Suprapubic skin (tissue), 4 donors: ENCODE data around the gene SEC14L2. TPM values are rescaled to one million over a fixed set of nuclear protein-coding genes. Genes with fewer than 3 reads are reported as not detected.

Source experiments
- DNase-seq, 2 donors: peaks; one replicate each; pipeline ENCODE4 v3.0.0-alpha.2; 2019; ENCODE audit warnings: low spot score in 2 of 2
- H3K27ac ChIP-seq: fragments of 200-600 bp; sonication (generic); one replicate; pipeline ENCODE4 v1.5.1; 2019
- H3K27me3 ChIP-seq: fragments of 200-600 bp; sonication (generic); one replicate; pipeline ENCODE4 v1.5.1; 2019
- H3K36me3 ChIP-seq: fragments of 200-600 bp; sonication (generic); one replicate; pipeline ENCODE4 v1.5.1; 2019
- H3K4me1 ChIP-seq: fragments of 200-600 bp; sonication (generic); one replicate; pipeline ENCODE4 v1.5.1; 2019
- H3K4me3 ChIP-seq: fragments of 200-600 bp; sonication (generic); one replicate; pipeline ENCODE4 v1.5.1; 2019; ENCODE audit warnings: mild to moderate bottlenecking
- H3K9me3 ChIP-seq: fragments of 200-600 bp; sonication (generic); one replicate; pipeline ENCODE4 v1.5.1; 2019
- EP300 ChIP-seq: sonication (generic); formaldehyde crosslinking; IDR thresholded peaks from one replicate; pipeline ENCODE4 v1.6.1; 2017; ENCODE audit warnings: antibody characterized with exemption
- POLR2A ChIP-seq, 2 donors: fragments of 450-650 bp; IDR thresholded peaks; one replicate each; pipeline ENCODE4 v1.6.1; 2017; ENCODE audit warnings: antibody characterized with exemption in 2 of 2, mild to moderate bottlenecking in 2 of 2, moderate library complexity in 2 of 2
- POLR2AphosphoS5 ChIP-seq, 3 donors: sonication (generic); formaldehyde crosslinking; IDR thresholded peaks; one replicate each; pipeline ENCODE4 v1.6.1; 2017; ENCODE audit warnings: antibody characterized with exemption in 3 of 3
- WGBS: methylation state at CpG from one replicate; pipeline ENCODE4 v1.1.5; 2018; 5-methylcytosine and 5-hydroxymethylcytosine counted together
- total RNA-seq, 4 donors: library from RNA; depleted of rRNA; stranded (reverse); fragments of >200 nt; gene quantifications; one replicate each; pipeline ENCODE4 v1.1.0, GENCODE V29; 2016
- TF ChIP-seq, protein P1 (sequence below), 2 donors: fragments of 200-600 bp in 1 of 2; fragments of 450-650 bp in 1 of 2; sonication (generic) in 1 of 2; IDR thresholded peaks; one replicate each; pipeline ENCODE4 v1.5.1; 2016 to 2019; ENCODE audit warnings: antibody characterized with exemption in 2 of 2, mild to moderate bottlenecking in 1 of 2, moderate library complexity in 1 of 2

The SEC14L2 gene
- total RNA-seq, 4 donors from 2014 or later, result 8.9 to 19.9 (median 13.5) TPM

DNA sequence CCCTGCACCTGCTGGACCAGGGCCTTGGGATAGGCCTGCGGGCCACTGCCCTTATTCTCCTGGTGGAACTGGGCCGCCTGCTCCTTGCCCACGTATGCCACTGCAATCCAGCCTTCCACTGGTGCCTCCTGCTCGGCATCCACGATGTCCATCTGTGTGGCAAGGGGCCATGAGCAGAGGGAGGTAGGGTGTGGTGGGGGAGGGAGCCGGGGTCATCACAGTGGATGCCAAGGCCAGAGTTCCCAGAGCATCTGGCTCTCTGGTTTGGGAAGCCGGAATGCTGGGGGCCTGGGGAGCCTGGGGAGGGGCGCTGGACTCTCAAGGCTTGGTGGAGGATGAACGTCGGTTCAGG lies 10.2 kb upstream of the SEC14L2 start:
- Histone ChIP-seq H3K4me1 (peaks cover 13% of the 10 kb centered on the region), H3K4me3 (peak overlapping the region; percentile 58), H3K27ac (peak overlapping the region; percentile 69), H3K9me3 (no peaks in the 10 kb centered on the region), H3K27me3 (no peaks in the 10 kb centered on the region), H3K36me3 (peaks cover 19% of the 10 kb centered on the region)
- DNase-seq, result no peak
- 33% methylated on average over 9 of the region's 10 CpGs for WGBS
- TF ChIP-seq, protein P1, sequence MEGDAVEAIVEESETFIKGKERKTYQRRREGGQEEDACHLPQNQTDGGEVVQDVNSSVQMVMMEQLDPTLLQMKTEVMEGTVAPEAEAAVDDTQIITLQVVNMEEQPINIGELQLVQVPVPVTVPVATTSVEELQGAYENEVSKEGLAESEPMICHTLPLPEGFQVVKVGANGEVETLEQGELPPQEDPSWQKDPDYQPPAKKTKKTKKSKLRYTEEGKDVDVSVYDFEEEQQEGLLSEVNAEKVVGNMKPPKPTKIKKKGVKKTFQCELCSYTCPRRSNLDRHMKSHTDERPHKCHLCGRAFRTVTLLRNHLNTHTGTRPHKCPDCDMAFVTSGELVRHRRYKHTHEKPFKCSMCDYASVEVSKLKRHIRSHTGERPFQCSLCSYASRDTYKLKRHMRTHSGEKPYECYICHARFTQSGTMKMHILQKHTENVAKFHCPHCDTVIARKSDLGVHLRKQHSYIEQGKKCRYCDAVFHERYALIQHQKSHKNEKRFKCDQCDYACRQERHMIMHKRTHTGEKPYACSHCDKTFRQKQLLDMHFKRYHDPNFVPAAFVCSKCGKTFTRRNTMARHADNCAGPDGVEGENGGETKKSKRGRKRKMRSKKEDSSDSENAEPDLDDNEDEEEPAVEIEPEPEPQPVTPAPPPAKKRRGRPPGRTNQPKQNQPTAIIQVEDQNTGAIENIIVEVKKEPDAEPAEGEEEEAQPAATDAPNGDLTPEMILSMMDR (IDR thresholded peaks at IDR 0.05), result no peak
- TF ChIP-seq POLR2A (IDR thresholded peaks at IDR 0.05) (no peak), EP300 (no peak), POLR2AphosphoS5 (IDR thresholded peaks at IDR 0.05) (no peak)

DNA sequence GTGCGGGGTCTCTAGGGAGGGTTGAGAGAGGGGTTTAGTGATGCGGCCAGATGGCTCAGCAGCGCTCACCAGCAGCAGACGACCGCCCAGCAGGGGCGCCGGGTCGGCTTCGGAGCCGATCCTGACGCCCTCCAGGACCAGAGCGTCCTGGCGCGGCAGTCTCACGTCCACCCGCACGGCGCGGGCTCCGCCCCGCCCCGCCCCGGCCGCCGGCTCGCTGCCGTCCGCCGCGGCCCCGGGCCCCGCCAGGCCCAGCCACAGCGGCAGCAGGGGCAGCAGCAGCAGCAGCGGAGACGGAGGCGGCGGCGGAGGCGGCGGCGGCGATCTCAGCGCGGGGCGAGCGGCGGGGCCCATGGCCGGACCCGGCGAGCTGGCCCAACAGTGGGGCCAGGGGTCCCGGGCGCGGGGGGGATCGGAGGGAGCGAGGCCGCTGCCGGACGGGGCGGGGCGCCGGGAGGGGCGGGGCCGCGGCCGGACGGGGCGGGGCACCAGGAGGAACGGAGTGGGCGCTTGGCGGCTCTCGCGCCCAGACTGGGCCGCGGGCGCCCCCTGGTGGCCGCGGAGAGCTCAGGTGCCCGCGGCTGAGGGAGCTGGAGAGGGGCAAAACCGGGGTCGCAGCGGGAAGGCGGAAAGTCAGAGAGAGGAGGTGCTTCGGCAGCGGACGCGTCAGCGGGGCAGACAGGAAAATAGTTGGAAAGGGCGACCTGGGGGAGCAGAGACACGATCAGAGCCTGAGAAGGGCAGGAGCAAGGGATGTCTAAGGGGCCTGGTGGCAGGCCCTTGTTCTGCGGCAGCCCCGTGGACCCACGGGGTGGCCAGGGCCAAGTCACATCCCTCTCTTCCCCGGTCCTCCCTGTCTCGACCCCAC lies 9.6 kb upstream of the SEC14L2 start, which contains the start of gene RNF215:
TSS of gene RNF215 (minus strand) at position 452 of the 868 bp plus-strand sequence. CDS start at position 354, 98 bp downstream.
- WGBS, result 9% methylated on average over 22 of the region's 95 CpGs
- Histone ChIP-seq H3K9me3 (no peaks in the 10 kb centered on the region), H3K4me1 (peaks cover 13% of the 10 kb centered on the region), H3K27ac (peak within 1 kb of the TSS; percentile 69), H3K36me3 (peaks cover 19% of the 10 kb centered on the region), H3K27me3 (no peaks in the 10 kb centered on the region), H3K4me3 (peak within 1 kb of the TSS; percentile 58)
- peak; percentile 82 to 86 for DNase-seq
- TF ChIP-seq, protein P1 (IDR thresholded peaks at IDR 0.05), result peak; percentile 74 to 93
- TF ChIP-seq POLR2AphosphoS5 (IDR thresholded peaks at IDR 0.05), result no peak
- no peak for TF ChIP-seq POLR2A (IDR thresholded peaks at IDR 0.05)
- no peak for TF ChIP-seq EP300

DNA sequence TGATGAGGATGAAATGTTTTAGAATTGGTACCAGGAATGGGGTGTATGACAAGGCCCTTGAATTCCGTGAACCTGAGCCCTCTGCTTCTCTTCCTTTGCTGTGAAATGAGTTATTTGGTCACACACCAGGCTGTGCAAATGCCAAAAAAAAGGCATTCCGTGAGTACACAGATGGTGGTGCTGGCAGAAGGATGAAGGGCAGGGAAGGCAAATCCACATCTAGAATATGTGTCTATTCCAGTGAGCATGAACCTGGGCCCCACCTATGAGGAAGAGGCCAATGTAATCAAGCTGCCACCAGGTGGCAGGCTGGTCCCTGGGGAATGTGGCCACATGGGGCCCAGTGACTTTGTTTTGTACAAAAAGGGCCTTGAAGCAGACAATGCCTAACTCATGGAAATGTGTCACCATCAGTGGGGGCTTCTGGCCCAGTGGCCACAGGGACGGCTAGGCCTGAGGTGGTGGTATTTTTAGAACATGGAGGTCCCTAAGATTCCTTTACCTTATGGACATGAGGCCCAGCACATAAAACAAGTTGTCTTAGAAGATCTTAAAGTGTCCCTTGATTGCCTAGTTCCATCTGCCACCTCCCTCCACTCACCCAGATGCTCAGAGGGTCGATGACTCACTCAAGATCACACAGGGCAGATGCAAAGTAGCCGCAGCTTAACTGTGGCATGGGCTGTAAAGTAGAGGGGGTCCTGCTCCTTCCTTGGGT lies 5.7 kb upstream of the SEC14L2 start:
- H3K4me1 ChIP-seq, result peaks cover 12% of the 10 kb centered on the region
- H3K9me3 ChIP-seq, result no peaks in the 10 kb centered on the region
- WGBS, result 72% methylated on average over 5 of the region's 5 CpGs
- no peaks in the 10 kb centered on the region for H3K27me3 ChIP-seq
- no peak for DNase-seq
- no peaks in the 10 kb centered on the region for H3K36me3 ChIP-seq
- TF ChIP-seq, protein P1 (IDR thresholded peaks at IDR 0.05), result peak; percentile 72
- TF ChIP-seq EP300, result no peak
- no peak for TF ChIP-seq POLR2A (IDR thresholded peaks at IDR 0.05)
- TF ChIP-seq POLR2AphosphoS5 (IDR thresholded peaks at IDR 0.05), result no peak
- H3K4me3 ChIP-seq, result no peak overlapping the region
- no peak overlapping the region for H3K27ac ChIP-seq

DNA sequence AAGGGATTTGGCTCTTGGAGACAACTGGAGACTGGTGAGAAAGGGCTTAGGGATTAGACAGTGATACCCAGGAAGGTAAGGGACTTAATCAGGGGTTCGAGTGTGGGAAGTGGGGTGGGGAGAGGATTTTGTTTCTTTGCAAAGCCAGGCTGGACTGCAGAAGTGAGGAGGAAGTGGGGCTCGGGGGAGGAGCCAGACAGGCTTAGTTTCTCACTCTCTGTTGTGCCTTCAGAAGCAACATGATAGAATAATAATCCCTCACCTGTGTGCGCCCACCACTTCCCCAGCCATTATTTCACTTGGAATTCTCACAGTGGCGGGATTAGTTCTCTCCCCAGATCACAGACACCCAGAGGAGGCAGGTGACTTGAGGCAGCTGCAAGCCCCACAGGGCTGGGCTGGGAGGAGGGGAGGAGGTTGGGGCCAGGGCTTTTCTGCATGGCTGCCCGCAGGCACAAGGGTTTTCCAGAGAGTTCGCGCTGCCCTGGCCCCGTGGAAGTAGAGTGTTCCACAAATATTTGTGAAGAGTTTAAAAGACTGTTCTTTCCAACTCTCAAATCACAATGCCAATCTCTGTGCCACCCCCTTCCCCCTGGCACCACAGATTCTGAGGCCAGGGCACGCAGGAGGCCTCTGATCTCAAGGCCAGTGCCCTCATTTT lies 4.0 kb upstream of the SEC14L2 start:
- no peak for DNase-seq
- WGBS, result 75% methylated on average over 8 of the region's 9 CpGs
- no peak overlapping the region for H3K27ac ChIP-seq
- TF ChIP-seq, protein P1 (IDR thresholded peaks at IDR 0.05), result no peak
- TF ChIP-seq POLR2A (IDR thresholded peaks at IDR 0.05) (no peak), EP300 (no peak), POLR2AphosphoS5 (IDR thresholded peaks at IDR 0.05) (no peak)
- H3K36me3 ChIP-seq, result no peaks in the 10 kb centered on the region
- H3K9me3 ChIP-seq, result no peaks in the 10 kb centered on the region
- no peak overlapping the region for H3K4me3 ChIP-seq
- peaks cover 13% of the 10 kb centered on the region for H3K4me1 ChIP-seq
- H3K27me3 ChIP-seq, result no peaks in the 10 kb centered on the region
